SW480 (cell line): ENCODE data around the gene IMP3.

Source experiments
- DNase-seq: peaks from one replicate; pipeline ENCODE4 v3.0.0-alpha.2; 2016; ENCODE audit warnings: low spot score

Gene IMP3

DNA sequence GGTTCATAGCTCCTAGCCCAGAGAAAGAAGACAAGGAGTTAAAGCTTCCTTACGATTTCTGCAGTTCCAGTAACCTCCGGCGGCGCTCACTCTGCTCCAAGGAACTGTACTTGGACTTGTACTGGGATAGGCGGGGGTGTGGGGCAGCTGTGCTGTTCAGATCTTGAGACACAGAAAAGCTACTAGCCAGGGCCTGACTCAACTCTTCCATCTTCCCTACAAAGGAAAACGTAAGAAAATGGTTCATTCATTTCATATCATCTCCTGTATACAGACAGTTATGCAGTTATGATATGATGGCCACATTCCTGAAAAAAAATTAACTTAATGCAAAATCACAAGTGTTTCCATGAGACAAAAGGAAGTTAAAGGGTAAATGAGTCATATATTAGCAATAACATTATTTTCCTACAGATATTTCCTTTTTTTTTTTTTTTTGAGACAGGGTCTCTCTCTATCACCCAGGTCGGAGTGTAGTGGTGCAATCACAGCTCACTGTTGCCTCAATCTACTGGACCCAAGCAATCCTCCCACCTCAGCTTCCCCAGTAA, 19.1 kb downstream of the IMP3 start:
- no peak for DNase-seq

DNA sequence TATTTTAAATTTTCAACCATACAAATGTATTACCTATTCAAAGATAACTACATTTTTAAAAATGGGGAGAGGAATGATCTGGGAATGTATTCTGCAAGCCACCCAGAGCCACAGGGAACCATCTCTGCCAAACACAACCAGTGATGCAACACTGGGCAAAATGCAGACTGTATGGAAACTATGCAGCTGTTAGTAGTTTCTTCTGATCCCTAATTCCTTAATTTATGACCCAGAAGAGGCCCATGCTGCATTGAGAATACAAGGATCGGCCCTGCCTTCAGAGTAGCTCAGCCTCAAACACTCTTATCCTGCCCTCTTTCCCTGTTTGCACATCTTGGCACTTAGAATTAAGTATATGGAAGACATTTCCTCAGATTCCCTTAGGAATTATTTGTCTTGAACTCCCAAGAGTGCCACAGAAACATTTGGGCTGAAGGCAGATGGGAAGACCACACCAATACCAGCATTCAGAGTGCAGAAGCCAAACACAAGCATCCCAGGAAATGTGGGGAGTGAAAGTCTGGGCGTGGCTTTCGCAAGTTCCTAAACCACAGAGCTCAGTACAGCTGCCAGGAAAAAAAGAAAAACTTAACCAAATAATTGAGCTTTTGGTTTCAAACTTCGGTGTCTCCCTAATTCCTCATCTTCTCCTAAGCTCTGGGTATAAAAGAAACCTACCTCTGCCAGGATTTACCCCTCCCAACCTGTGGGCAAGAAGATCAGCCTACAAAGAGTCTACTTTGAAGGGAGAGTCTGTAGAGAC, 19.8 kb downstream of the IMP3 start:
- DNase-seq = no peak

- DNase-seq = no peak
These were observed 23.3 kb downstream of the IMP3 start for GRCh38 chr15:75616766-75617165.

GRCh38 chr15:75606711-75607699, 33.0 kb downstream of the IMP3 start:
- no peak for DNase-seq

GRCh38 chr15:75606026-75606425, 34.0 kb downstream of the IMP3 start:
- no peak for DNase-seq

- DNase-seq = no peak
These were observed 40.6 kb downstream of the IMP3 start for GRCh38 chr15:75599401-75599800.

DNA sequence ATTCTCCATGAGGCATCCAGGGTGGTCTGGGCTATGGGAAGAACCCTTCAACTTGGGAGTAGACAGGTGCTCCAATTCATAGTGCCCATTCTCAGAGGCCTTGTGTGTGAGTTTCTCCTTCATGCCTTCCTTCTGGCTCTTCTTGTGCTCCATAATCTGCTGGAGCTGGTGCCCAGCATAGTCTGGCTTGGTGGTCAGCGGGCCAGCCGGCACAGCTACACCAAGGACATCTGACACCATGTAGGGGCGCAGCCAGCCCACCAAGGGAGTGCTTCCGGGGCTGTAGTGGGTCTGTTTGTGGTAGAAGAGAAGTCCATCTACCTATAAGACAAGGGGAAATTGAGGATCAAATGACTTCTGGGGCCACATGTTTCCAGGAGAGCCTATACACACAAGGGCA, 41.7 kb downstream of the IMP3 start:
- no peak for DNase-seq

- no peak for DNase-seq
These were observed 42.2 kb downstream of the IMP3 start for GRCh38 chr15:75597667-75598341.

GRCh38 chr15:75596703-75597345, 43.2 kb downstream of the IMP3 start:
- no peak for DNase-seq

DNA sequence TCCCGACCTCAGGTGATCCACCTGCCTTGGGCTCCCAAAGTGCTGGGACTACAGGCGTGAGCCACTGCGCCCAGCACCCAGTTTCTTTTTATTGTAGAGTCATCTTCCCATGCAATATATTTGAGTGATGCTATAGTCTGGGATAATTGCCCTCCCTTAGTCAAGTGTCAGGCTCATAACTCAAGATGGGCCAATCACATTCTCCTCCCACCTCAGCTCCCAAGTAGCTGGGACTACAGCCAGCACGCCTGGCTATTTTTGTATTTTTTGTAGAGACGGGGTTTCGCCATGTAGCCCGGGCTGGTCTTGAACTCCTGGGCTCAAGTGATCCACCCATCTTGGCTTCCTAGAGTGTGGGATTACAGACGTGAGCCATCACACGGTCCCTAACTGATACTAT, 45.7 kb downstream of the IMP3 start:
- no peak for DNase-seq

GRCh38 chr15:75591655-75592364, 48.2 kb downstream of the IMP3 start:
- no peak for DNase-seq

DNA sequence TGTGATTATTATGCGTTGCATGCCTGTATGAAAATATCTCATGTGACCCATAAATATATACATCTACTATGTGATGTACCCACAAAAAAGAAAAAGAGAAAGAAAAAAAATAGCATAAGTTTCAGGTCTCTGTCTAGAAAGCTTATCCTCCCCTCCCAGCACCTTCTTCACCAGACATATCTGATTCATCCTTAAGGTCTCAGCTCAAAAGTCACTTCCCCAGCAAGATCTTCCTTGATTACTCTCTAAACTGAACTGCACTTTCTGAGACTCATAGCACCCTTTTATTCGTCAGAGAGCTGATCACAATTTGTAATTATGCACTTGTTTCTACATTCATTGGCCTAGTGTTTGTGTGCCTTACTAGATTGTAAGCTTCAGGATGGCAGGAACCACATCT, 49.8 kb downstream of the IMP3 start:
- no peak for DNase-seq
